Left lobe of liver (tissue), 2 donors: ENCODE measurements around the gene EMC10. TPM values are rescaled to one million over a fixed set of nuclear protein-coding genes. Genes with fewer than 3 reads are reported as not detected.
A peak's percentile ranks its signal among the peaks of the same experiment; 100 is the strongest.

Experiments
- ATAC-seq: fragments of 200-7000 bp; cut with Tn5 transposase; one replicate; pipeline ENCODE4 v1.9.1; 2020; ENCODE audit warnings: mild to moderate bottlenecking, moderate library complexity
- DNase-seq: peaks from one replicate; pipeline ENCODE4 v3.0.0-alpha.2; 2020; ENCODE audit warnings: low spot score
- total RNA-seq: library from RNA; stranded (reverse); gene quantifications from one replicate; pipeline ENCODE4 v1.2.1, GENCODE V29; 2021
- donor health status: DM: no; HTN: no; CAD: no; lungs with moderate emphysema.
- donor health status: DM: no; HTN: yes; CAD: no.

Gene EMC10
- total RNA-seq, 1 donor from 2014 or later, result 55.2 TPM

DNA sequence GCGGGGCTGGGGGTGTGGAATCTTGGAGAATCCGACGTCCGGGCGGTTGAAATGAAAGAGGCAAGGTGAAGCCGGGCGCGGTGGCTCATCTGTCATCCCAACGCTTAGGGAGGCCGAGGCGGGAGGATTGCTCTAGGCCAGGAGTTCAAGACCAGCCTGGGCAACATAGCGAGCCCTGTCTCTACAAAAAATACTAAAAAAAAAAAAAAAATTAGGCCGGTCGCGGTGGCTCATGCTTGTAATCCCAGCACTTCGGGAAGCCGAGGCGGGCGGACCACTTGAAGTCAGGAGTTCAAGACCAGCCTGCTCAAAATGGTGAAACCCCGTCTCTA, 566 bp downstream of the EMC10 start:
- ATAC-seq, result no peak
- no peak for DNase-seq

DNA sequence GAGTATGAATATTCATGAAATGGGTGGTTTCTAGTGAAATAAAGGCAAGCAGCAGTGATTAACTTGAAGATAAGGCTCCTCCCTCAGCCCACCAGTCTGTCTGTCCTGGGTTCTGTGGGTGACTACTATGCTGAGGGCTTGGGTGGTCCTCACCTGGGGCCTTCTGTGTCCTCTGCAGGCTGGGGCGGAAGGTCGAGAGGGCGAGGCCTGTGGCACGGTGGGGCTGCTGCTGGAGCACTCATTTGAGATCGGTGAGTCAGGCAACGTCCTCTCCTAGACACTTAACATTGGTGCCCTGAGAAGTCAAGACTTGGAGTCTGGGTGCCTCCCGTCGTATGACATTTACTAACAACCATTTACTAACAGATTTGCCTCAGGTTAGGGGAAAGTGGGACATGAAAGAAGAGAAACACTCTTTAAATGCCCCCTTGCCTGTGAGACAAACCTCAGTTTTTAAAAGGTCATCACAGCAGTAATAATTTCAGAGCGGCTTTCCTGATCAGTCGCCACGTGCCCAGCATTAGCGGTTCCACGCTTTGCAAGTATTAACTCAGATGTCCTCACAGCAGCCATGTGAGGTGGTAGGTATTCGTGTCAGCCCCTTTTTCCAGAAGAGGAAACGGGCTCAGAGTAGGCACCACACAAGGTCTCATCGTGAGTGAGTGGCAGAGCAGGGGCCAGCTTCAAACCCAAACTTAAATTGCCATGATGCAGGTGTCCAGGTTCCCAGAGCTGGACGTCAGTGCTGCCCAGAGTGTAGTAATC, 1.6 kb downstream of the EMC10 start:
- ATAC-seq, result no peak
- DNase-seq, result no peak

DNA sequence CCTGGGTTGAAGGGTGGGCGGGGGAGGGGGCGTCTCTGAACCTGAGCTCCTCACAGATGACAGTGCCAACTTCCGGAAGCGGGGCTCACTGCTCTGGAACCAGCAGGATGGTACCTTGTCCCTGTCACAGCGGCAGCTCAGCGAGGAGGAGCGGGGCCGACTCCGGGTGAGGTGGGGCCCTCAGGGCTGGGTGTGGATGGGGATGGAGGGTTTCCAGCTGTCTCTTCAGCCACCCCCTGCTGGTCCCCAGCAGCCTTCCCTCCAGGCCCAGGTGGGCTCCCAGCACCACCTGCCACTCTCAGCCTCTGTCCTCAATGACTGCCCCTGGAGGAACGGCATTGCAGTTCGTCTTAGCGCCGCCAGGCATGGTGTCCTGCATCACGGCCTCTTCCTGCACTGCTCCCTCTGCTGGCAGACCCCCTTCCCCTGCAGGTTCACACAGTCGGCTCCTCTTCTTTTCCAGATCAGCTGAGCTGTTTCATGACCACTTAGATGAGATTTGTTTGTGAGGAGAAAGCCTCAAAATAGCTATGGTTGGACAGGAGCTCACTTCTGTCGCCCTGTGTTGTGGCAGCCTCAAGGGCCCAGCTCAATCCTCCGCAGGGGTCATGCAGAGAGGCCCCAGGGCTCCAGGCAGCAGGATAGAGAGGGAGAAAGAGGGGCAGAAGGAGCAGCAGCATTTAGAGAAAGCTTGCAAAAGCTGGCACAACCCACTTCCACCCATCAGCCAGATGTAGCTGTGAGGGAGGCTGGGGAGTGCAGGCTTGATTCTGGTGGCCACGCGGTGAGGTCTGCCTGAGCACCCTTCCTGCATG, 2.8 kb downstream of the EMC10 start:
- ATAC-seq (no peak), DNase-seq (no peak)

DNA sequence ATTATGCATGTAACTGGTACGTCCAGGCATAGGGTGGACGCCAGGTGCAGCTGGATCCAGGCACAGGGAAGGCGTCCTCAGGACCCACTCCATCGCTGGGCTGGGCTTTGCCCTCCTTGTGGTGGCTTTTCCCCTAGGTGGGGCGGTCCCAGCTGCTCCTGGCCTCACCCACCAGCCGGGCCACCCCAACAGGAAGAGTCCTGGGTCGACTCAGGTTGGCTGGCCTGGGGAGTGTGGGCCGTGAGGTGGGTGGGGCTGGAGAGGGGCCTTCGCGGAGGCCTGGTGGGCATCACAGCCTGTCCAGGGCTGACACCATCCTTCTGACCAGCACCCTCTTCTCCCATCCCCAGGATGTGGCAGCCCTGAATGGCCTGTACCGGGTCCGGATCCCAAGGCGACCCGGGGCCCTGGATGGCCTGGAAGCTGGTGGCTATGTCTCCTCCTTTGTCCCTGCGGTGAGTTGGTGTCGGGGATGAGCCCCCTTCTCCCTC, 3.5 kb downstream of the EMC10 start:
- no peak for DNase-seq
- ATAC-seq, result no peak

DNA sequence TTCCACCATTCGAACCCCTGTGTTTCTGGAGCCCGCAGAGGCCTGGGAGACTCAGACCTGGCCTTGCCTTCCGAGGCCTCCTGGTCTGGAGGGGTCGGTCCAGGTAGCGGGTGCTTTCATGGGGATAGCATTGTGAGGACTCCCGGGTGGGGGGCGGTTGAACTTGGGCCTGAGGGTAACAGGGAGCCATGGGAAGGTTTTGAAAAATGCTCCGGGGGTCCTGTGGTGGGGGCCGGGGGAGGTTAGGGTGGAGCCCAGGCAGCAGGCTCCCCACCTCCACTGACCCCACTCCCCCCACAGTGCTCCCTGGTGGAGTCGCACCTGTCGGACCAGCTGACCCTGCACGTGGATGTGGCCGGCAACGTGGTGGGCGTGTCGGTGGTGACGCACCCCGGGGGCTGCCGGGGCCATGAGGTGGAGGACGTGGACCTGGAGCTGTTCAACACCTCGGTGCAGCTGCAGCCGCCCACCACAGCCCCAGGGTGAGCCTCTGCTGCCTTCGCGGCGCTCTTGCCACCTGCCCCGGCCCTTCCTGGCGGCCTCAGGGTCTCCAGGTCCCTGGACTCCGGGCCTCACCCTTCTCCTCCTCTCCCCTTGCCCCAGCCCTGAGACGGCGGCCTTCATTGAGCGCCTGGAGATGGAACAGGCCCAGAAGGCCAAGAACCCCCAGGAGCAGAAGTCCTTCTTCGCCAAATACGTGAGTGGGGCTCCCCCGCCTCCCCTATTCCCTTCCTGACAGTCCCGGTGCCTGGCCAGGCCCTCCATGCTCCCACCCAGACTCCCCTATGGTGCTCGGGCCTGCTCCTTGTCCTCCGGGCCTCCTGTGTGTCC, 4.2 kb downstream of the EMC10 start:
- ATAC-seq (no peak), DNase-seq (no peak)

DNA sequence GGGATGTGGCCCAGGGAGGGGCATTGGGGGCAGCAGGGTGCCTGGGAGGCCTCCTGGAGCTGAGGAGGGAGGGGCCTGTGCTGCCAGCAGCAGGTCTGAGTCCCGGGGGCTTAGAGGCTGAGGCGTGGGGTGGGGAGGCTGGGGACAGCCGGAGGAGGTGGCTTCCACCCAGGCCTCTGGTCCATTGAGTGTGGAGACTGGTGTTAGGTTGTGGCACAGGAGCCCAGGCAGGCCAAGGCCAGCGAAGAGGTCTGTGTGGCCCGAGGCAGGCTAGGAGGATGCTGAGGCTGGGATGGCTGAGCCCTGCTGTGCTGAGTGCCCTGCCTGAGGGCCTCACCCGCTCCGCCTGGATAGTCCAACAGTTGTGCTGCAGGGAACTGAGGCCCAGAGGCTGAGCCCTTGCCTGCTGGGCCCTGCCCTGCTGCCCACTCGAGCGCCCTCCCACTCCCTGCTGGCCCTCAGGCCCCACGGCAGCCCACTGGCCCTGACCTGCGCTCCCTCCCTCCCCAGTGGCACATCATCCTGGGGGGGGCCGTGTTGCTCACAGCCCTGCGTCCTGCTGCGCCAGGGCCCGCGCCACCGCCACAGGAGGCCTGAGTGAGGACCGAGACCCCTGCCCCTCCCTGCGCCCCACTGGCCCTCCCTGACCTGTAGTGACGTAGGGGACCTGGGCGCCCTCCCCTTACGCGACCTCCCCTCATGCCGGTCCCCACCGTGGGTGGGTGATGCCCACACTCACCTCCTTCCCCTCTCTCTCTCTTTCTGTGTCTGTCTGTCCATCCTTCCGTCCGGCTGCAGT, 5.2 kb downstream of the EMC10 start:
- DNase-seq (no peak), ATAC-seq (no peak)

DNA sequence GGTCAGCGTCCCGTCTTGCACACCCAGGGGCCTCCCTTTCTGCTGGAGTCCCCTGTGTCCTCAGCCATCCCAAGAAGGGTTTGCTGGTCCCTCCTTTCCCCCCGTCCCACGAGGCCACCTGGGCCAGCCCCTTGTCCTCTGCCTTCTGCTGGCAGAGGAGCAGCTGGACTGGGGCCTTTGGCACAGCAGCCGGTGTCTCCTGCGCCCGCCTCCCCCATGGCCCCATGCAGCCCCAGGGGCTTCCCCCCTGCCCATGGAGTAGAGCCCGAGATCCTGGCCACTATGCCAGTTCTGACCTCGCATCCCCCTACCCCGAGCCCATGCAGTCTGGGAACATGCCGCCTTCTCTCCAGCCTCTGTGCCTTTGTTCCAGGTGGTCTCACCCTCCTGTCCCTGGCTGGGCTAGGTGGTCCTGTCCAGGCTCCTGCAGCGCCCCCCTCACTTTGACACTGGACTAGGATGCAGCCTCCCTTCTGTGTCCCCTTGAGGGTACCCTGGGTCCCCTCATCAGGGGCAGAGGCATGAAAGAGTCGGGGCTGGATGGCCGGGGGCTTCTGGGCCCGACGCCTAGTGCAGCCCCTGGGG, 6.1 kb downstream of the EMC10 start:
- ATAC-seq (no peak), DNase-seq (no peak)

DNA sequence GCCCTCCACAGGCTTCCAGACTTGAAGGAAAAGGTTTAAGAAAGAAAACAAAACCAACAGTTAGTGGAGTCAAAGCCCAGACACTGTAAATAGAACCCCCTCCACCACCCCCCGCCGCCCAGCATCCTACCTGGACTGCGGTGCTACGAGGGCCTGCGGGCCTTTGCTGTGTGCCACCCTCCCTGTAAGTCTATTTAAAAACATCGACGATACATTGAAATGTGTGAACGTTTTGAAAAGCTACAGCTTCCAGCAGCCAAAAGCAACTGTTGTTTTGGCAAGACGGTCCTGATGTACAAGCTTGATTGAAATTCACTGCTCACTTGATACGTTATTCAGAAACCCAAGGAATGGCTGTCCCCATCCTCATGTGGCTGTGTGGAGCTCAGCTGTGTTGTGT, 6.6 kb downstream of the EMC10 start:
- no peak for DNase-seq
- no peak for ATAC-seq

DNA sequence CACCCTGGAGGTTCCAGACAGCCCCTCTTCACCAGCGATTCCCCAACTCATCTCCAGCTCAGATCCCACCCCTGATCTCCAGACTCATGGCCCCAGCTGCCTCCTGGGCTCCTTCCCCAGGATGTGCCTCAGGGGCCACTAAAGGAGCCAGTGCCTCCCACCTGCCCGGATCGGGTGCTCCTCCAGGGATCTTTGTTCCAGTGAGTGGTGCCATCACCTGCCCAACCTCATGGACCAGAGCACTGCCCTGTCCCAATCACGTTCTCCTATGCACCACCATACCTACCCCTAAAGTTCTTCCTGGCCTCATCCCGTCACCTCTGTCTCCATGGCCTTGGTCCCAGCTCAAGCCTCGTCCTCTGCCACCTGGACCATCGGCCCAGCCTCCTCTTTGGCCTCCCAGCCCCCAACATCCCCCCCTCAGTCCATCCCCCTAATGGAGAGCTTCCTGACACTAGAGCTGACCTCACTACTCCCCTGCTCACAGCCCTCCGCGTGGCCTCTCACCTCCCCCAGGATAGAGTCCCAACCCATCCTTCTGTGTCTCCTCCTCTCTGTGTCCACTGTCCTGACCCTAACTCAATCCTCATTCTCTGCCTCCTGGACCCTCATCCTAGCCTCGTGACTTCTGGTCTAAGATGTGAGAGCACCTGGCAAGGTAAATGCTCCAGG, 9.1 kb downstream of the EMC10 start:
- DNase-seq, result no peak
- ATAC-seq, result no peak

DNA sequence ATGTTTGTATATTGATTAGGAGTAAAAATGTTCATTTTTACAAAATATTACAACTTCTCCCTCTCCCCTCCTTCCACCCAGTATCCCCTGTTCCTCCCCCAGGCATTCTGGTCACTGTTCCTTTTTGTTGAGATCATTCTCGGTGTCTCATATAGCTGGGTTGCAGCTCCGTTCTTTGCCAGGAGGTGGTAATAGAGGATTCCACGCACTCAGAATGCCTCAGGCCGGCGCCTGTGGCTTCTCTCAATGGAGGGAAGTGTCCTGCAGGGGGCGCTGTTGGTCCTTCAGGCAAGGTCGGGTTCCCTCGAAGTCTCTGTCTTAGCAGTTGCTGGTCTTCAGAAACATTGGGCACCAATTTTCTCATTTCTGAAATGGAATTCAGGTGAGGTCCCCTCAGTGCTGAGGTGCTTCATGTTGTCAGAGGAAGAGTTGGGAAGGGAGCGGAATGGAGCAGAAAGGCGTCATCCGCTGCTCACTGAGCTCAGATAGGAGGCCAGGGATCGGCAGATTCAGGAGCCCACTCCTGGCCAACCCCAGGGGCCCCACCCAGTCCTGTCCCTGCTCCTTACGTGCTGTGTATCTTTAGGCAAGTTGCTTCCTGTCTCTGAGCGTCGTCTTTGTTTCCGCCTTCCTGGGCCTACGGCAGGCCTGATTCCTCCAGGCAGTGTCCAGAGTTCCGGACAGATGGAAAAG, 10.7 kb downstream of the EMC10 start:
- ATAC-seq, result no peak
- DNase-seq, result no peak

DNA sequence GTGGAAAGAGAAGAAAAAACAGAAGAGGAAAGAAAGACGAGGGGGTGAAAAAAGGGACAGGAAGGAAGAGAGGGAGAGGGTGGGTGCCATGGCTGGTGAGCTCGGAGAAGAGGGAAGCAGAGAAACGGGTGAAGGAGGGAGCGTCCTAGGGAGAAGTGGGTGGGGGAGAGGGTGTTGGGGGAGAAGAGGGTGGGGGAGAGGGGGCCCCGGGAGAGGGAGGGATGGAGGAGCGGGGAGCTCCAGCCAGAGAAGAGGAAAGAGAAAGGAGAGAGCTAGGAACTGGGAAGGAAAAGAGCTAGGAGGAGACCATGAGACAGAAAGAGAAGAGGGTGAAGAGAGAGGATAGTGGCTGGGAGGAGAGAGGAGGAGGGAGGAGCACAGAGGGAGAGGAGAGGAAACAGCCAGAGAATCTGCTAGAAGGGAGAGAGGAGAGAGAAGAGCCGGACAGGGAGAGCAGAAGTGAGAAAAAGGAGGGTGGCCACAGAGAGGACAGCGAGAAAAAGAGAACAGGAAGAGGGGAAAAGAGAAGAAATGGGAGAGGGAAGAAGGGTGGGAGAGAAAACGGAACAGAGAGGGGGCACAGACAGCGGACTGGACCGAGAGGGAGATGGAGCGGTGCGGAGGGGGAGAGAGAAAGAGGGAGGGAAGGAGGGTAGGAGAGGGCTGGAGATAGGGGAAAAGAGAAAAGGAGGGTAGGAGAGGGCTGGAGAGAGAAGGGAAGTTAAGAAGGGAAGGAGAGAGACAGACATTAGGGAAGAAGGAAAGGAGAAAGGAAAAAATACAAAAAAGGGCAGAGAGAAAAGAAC, 12.3 kb downstream of the EMC10 start:
- no peak for DNase-seq
- ATAC-seq, result peak; percentile 12

DNA sequence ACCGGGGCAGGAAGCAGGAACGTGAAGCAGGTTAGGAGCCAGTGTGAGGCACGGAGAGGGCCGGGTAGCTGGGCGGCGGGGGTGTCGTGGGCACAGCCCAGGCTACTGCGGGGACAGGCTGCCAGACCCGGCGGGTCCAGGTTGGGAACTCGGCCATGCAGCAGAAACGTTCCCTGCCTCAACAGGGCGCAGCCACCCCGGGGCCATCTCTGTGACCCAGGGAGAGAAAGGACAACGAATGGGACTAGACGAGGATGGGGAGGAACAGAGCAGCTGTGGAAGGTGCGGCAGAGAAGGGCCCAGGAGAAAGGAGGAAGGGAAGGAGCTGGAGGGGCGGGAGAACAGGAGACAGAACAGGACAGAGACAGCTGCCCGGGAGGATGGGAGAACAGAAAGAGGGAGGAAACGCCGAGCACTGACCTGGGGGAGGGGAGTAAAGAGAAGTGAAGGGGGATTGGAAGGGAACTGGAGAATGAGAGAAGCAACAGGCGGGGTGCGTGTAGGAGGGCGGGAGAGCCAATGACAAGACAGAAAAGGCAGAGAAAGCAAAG, 13.2 kb downstream of the EMC10 start:
- ATAC-seq (peak; percentile 10), DNase-seq (no peak)

DNA sequence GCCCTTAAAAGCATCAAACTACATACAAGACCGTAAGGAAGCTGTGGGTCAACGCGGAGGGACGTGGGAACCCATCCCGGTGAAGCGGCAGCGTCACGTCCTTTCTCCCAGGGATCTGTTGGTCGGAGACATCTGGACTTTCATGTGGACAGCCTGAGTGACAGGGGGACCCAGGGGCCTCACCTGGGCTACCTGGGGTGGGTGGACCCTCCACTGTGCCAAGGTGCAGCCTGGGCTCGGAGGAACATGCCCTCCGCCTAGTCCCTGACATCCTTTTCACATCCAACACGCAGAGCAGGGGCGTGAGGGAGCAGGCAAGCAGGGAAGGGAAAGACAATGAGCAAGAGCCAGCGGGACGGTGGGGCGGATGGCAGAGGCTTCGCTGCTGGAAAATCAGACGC, 14.1 kb downstream of the EMC10 start:
- DNase-seq (no peak), ATAC-seq (no peak)

DNA sequence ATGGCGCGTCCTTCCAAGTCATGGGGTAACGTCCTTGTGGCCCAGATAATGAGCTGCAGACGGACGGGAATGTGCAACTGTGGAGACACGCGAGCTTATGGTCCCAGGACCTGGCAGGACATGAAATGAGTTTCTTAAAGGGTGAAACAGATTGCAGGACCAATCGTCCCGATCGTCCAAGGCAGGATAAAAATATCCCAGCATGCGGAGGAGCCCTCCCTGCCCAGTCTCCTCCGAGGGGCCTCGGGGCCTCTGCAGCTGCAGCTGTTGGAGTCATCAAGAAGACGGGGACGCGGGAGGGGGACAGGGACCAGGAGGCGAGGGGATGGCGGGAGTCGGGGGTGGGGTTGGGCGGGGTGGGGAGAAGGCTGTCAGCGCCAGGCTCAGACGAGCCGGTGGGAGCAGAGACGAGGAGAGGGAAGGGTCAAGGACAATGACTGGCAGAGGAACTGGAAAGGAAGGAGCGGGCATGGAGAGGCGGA, 14.7 kb downstream of the EMC10 start:
- ATAC-seq (no peak), DNase-seq (no peak)

DNA sequence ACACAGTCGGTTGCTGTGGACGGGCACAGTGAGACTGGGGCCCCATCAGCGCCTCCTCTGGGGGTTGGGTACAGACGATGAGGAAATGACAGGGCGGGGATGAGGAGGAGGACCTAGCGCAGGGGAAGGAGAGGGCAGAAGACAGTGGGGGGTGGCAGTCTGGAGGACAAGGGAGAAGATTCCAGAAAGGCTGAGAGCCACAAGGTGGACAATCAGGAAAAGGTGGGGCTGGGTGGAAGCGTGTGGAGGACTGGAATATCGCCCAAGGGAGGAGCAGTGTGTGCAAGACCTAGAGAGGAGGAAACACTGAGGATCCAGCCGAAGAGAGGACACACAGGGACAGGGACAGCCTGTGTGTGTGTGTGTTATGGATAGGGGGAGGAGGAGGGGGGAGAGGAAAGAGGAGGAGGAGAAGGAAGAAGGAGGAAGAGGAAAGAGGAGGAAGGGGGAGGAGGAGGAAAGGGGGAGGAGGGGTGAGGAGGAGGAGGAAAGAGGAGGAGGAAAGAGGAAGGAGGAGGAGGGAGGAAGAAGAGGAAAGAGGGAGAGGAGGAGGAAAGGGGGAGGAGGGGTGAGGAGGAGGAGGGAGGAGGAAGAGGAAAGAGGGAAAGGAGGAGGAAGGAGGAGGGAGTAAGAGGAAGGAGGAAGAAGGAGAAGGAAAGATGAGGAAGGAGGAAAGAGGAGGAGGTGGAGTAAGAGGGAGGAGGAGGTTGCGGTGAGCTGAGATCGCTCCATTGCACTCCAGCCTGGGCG, 16.2 kb downstream of the EMC10 start:
- peak; percentile 35 for ATAC-seq
- no peak for DNase-seq

DNA sequence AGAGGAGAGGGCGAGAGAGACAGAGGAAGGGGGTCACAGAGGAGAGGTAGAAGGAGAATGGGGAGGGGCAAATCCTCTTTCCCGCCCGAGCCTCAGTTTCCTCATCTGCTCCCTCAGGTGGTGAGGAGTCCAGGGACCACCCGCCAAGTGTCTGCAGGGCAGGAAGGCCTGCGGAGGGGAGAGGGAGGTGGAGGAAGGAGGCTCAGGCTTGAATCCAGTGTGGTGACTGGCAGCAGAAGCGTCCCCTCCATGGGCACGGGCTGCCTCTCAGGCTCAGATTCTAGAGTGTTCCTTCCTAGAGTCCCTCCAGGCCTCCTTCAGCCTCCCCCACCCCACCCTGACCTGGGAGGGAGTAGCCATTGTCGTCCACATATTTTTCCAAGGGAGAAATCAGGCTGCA, 16.9 kb downstream of the EMC10 start:
- no peak for DNase-seq

More for the DNA sequence above, 16.9 kb downstream of the EMC10 start:
- ATAC-seq, result no peak
